Activated B cell treated with CpG ODN at 0.5 μM for 24 hours (primary cell): ENCODE measurements around the gene HSF4. TPM values are rescaled to one million over a fixed set of nuclear protein-coding genes. Genes with fewer than 3 reads are reported as not detected.
A peak's percentile ranks its signal among the peaks of the same experiment; 100 is the strongest.

Experiments used
- ATAC-seq: fragments of 200-7000 bp; cut with Tn5 transposase; one replicate; pipeline ENCODE4 v1.10.0; 2021; ENCODE audit warnings: low read depth, mild to moderate bottlenecking, moderate library complexity
- CTCF ChIA-PET: fragments of 350-600 bp; sonication (Branson Sonifier 250); formaldehyde crosslinking; loops from one replicate; lab custom pipeline; 2021; ENCODE audit warnings: antibody characterized with exemption; lab: Charles Lee
- POLR2A ChIA-PET: fragments of 350-600 bp; sonication (Branson Sonifier 250); formaldehyde crosslinking; loops from one replicate; lab custom pipeline; 2021; ENCODE audit warnings: antibody characterized with exemption; lab: Charles Lee
- DNase-seq: peaks from one replicate; pipeline ENCODE4 v3.0.0; 2022
- H3K27ac Mint-ChIP-seq: one replicate; pipeline ENCODE4 v1.8.0; 2020; ENCODE audit warnings: mixed read lengths
- H3K27me3 Mint-ChIP-seq: one replicate; pipeline ENCODE4 v1.8.0; 2021; ENCODE audit warnings: mixed read lengths
- H3K36me3 Mint-ChIP-seq: one replicate; pipeline ENCODE4 v1.8.0; 2021; ENCODE audit warnings: low read depth, mixed read lengths
- H3K4me1 Mint-ChIP-seq: one replicate; pipeline ENCODE4 v1.8.0; 2021; ENCODE audit warnings: mixed read lengths
- H3K4me3 Mint-ChIP-seq: one replicate; pipeline ENCODE4 v1.8.0; 2020; ENCODE audit warnings: mild to moderate bottlenecking, mixed read lengths
- H3K9me3 Mint-ChIP-seq: one replicate; pipeline ENCODE4 v1.8.0; 2020; ENCODE audit warnings: mixed read lengths
- intact Hi-C: fragments of 100-400 bp; cut with micrococcal nuclease; formaldehyde crosslinking; loops from one replicate; pipeline ENCODE4 v1.15.1; 2024
- total RNA-seq: library from RNA; stranded (reverse); gene quantifications from 2 replicates; pipeline ENCODE4 v1.2.3, GENCODE V29; 2022
- TF ChIP-seq, protein P1 (sequence below): fragments of 200-600 bp; IDR thresholded peaks from one replicate; pipeline ENCODE4 v1.8.0; 2022; ENCODE audit warnings: antibody characterized with exemption, mild to moderate bottlenecking

Gene HSF4
- total RNA-seq, 1 donor from 2014 or later = 5.9 TPM

- Mint-ChIP-seq H3K27ac (no peak overlapping the region), H3K36me3 (no peaks in the 10 kb centered on the region), H3K9me3 (no peaks in the 10 kb centered on the region), H3K4me1 (peaks cover 35% of the 10 kb centered on the region), H3K4me3 (no peak overlapping the region), H3K27me3 (peaks cover 63% of the 10 kb centered on the region)
- no peak for ATAC-seq
- POLR2A ChIA-PET = no interaction called here
- TF ChIP-seq, protein P1, sequence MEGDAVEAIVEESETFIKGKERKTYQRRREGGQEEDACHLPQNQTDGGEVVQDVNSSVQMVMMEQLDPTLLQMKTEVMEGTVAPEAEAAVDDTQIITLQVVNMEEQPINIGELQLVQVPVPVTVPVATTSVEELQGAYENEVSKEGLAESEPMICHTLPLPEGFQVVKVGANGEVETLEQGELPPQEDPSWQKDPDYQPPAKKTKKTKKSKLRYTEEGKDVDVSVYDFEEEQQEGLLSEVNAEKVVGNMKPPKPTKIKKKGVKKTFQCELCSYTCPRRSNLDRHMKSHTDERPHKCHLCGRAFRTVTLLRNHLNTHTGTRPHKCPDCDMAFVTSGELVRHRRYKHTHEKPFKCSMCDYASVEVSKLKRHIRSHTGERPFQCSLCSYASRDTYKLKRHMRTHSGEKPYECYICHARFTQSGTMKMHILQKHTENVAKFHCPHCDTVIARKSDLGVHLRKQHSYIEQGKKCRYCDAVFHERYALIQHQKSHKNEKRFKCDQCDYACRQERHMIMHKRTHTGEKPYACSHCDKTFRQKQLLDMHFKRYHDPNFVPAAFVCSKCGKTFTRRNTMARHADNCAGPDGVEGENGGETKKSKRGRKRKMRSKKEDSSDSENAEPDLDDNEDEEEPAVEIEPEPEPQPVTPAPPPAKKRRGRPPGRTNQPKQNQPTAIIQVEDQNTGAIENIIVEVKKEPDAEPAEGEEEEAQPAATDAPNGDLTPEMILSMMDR = no peak
- intact Hi-C loops = no loop called here
- no peak for DNase-seq
- CTCF ChIA-PET = no interaction called here
Observed at GRCh38 chr16:67166598-67167168, 2.1 kb downstream of the HSF4 start.

DNA sequence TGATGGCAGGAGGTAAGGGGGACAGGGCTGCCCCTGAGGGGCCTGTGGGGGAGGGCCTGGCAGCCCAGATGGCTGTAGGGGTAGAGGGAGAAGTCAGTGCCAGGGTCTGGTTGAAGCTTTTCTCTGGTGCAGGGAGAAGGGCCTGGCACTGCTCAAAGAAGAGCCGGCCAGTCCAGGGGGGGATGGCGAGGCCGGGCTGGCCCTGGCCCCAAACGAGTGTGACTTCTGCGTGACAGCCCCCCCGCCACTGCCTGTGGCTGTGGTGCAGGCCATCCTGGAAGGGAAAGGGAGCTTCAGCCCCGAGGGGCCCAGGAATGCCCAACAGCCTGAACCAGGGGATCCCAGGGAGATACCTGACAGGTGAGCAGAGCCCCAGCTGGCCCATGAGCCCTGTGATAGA, 3.0 kb downstream of the HSF4 start:
- intact Hi-C loops = no loop called here
- DNase-seq (no peak), ATAC-seq (no peak)
- Mint-ChIP-seq H3K4me1 (peaks cover 29% of the 10 kb centered on the region), H3K36me3 (no peaks in the 10 kb centered on the region), H3K4me3 (no peak overlapping the region), H3K9me3 (no peaks in the 10 kb centered on the region), H3K27ac (no peak overlapping the region), H3K27me3 (peaks cover 62% of the 10 kb centered on the region)
- TF ChIP-seq, protein P1 = no peak
- POLR2A ChIA-PET = no interaction called here
- CTCF ChIA-PET = no interaction called here

GRCh38 chr16:67169011-67169451, 4.5 kb downstream of the HSF4 start:
- ChIA-PET CTCF (interaction anchor here (2.9 kb wide), 1 partner anchor 14 kb away, joined by 9 read pairs; no protein-coding TSS in a partner anchor), POLR2A (interaction anchor here (1.4 kb wide), 1 partner anchor 8 kb away, joined by 3 read pairs; no protein-coding TSS in a partner anchor)
- no peaks in the 10 kb centered on the region for H3K9me3 Mint-ChIP-seq
- ATAC-seq = no peak
- H3K27me3 Mint-ChIP-seq = peaks cover 71% of the 10 kb centered on the region
- no peak overlapping the region for H3K4me3 Mint-ChIP-seq
- no peaks in the 10 kb centered on the region for H3K36me3 Mint-ChIP-seq
- intact Hi-C loops = no loop called here
- TF ChIP-seq, protein P1 = no peak
- H3K27ac Mint-ChIP-seq = no peak overlapping the region
- DNase-seq = no peak
- peaks cover 32% of the 10 kb centered on the region for H3K4me1 Mint-ChIP-seq

GRCh38 chr16:67169642-67170167, 5.2 kb downstream of the HSF4 start:
- intact Hi-C loops = no loop called here
- TF ChIP-seq, protein P1 = no peak
- peaks cover 69% of the 10 kb centered on the region for H3K27me3 Mint-ChIP-seq
- ATAC-seq = no peak
- no peak for DNase-seq
- ChIA-PET CTCF (interaction anchor here (1.0 to 2.9 kb wide), 2 partner anchors 13 to 14 kb away, joined by 3 to 9 read pairs; no protein-coding TSS in a partner anchor), POLR2A (interaction anchor here (1.4 kb wide), 1 partner anchor 9 kb away, joined by 3 read pairs; no protein-coding TSS in a partner anchor)
- H3K27ac Mint-ChIP-seq = no peak overlapping the region
- no peaks in the 10 kb centered on the region for H3K9me3 Mint-ChIP-seq
- H3K4me1 Mint-ChIP-seq = peaks cover 32% of the 10 kb centered on the region
- no peaks in the 10 kb centered on the region for H3K36me3 Mint-ChIP-seq
- H3K4me3 Mint-ChIP-seq = peak overlapping the region; percentile 70

- Mint-ChIP-seq H3K36me3 (no peaks in the 10 kb centered on the region), H3K4me1 (peaks cover 27% of the 10 kb centered on the region), H3K27me3 (peaks cover 64% of the 10 kb centered on the region), H3K27ac (no peak within 1 kb of the TSS), H3K4me3 (peak within 1 kb of the TSS; percentile 70), H3K9me3 (no peaks in the 10 kb centered on the region)
- no peak for DNase-seq
- ChIA-PET POLR2A (interaction anchor here (0.6 to 1.4 kb wide), 2 partner anchors 10 to 16 kb away, joined by 3 to 4 read pairs; no protein-coding TSS in a partner anchor), CTCF (interaction anchor here (1.0 to 2.9 kb wide), 2 partner anchors 14 to 15 kb away, joined by 3 to 9 read pairs; no protein-coding TSS in a partner anchor)
- intact Hi-C loops = no loop called here
- TF ChIP-seq, protein P1 = no peak
- ATAC-seq = peak; percentile 29
Observed at GRCh38 chr16:67170168-67170948, 5.8 kb downstream of the HSF4 start, which contains the start of gene NOL3. TSS of gene NOL3 (plus strand) at chr16:67170538.
